Fibroblast of lung (primary cell): Measurements from ENCODE around the gene MAPK8IP3.

ENCODE experiments used
- EZH2 ChIP-seq: IDR thresholded peaks from 2 replicates; pipeline ENCODE4 v1.5.1; 2012; ENCODE audit warnings: low read length, control low read depth, mild to moderate bottlenecking; ENCODE audit errors: missing control alignments
- TF ChIP-seq, protein P1 (sequence below), 2 donors: IDR thresholded peaks in 1 of 2; conservative IDR thresholded peaks in 1 of 2; 1 replicate in 1 of 2; 2 replicates in 1 of 2; pipeline ENCODE4 v1.5.1; 2011 to 2012; ENCODE audit warnings: low read length in 2 of 2, control low read depth in 1 of 2, inconsistent platforms in 1 of 2, low read depth in 1 of 2, mild to moderate bottlenecking in 1 of 2

DNA sequence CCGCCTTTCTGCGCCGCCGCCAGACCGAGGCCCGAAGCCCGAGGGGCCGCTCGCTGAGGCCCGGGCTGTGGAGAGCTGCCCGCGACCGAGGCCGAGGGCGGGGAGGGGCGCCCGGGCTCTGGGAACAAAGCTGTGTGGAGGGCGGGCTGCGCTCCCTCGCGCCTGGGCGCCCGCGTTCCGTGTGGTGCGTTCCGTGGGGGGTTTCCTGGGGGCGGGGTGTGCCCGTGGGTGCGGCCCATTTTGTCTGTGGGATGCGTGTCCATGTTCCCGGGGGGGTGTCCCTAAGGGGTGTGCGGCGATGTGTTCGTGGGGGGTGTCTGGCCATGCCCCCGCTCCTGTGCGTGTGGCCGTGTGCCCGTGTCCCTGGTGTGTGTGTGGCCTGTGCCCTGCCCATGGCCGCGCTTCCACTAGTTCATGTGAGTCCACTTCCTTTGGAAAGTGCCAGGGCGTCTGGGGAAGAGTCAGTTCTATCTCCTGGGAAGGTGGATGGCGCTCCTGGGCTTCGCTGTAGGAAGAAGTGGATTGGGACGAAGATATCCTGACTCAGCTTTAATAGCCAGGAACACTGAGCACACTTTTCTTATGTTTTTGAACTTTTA lies 27.4 kb upstream of the MAPK8IP3 start:
- TF ChIP-seq, protein P1, sequence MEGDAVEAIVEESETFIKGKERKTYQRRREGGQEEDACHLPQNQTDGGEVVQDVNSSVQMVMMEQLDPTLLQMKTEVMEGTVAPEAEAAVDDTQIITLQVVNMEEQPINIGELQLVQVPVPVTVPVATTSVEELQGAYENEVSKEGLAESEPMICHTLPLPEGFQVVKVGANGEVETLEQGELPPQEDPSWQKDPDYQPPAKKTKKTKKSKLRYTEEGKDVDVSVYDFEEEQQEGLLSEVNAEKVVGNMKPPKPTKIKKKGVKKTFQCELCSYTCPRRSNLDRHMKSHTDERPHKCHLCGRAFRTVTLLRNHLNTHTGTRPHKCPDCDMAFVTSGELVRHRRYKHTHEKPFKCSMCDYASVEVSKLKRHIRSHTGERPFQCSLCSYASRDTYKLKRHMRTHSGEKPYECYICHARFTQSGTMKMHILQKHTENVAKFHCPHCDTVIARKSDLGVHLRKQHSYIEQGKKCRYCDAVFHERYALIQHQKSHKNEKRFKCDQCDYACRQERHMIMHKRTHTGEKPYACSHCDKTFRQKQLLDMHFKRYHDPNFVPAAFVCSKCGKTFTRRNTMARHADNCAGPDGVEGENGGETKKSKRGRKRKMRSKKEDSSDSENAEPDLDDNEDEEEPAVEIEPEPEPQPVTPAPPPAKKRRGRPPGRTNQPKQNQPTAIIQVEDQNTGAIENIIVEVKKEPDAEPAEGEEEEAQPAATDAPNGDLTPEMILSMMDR (conservative IDR thresholded peaks at IDR 0.05 in 1 of 2, IDR thresholded peaks at IDR 0.05 in 1 of 2; ENCODE audit: low read depth in 1 of 2, low read length in 2 of 2) = no peak
- TF ChIP-seq EZH2 = no peak
